GM15510 (cell line): ENCODE results near the gene HUNK.

Source experiments
- POLR2A ChIP-seq: IDR thresholded peaks from 3 replicates; pipeline ENCODE4 v1.6.1; 2011; ENCODE audit warnings: borderline replicate concordance; ENCODE audit not compliant: insufficient read length; ENCODE audit errors: extremely low read depth

The HUNK gene

GRCh38 chr21:31880816-31881215, 8.0 kb downstream of the HUNK start:
- TF ChIP-seq POLR2A: no peak

- no peak for TF ChIP-seq POLR2A
These were observed 9.9 kb downstream of the HUNK start for GRCh38 chr21:31882711-31883110.

- no peak for TF ChIP-seq POLR2A
These were observed 12.3 kb downstream of the HUNK start for GRCh38 chr21:31885146-31885545.

GRCh38 chr21:31886915-31887314, 14.1 kb downstream of the HUNK start:
- TF ChIP-seq POLR2A: no peak

GRCh38 chr21:31887391-31887841, 14.6 kb downstream of the HUNK start:
- no peak for TF ChIP-seq POLR2A

GRCh38 chr21:31888936-31889371, 16.1 kb downstream of the HUNK start:
- no peak for TF ChIP-seq POLR2A

- TF ChIP-seq POLR2A: no peak
These were observed 16.6 kb downstream of the HUNK start for GRCh38 chr21:31889460-31889859.

GRCh38 chr21:31892686-31893085, 19.9 kb downstream of the HUNK start:
- no peak for TF ChIP-seq POLR2A

GRCh38 chr21:31893851-31894415, 21.1 kb downstream of the HUNK start:
- TF ChIP-seq POLR2A: no peak

GRCh38 chr21:31894457-31894856, 21.6 kb downstream of the HUNK start:
- no peak for TF ChIP-seq POLR2A

- TF ChIP-seq POLR2A: no peak
These were observed 22.4 kb downstream of the HUNK start for GRCh38 chr21:31895077-31895835.

GRCh38 chr21:31896019-31896418, 23.2 kb downstream of the HUNK start:
- no peak for TF ChIP-seq POLR2A

GRCh38 chr21:31897311-31897710, 24.5 kb downstream of the HUNK start:
- no peak for TF ChIP-seq POLR2A

- no peak for TF ChIP-seq POLR2A
These were observed 26.3 kb downstream of the HUNK start for GRCh38 chr21:31898933-31899630.

GRCh38 chr21:31900121-31900895, 27.5 kb downstream of the HUNK start:
- TF ChIP-seq POLR2A: no peak
